Natural killer cell treated with Interleukin-12 subunit alpha and Interleukin-12 subunit beta and Interleukin-15 and Interleukin-18, amount 100 ng/mL, for 72 hours (primary cell): Measurements from ENCODE around the gene CCDC137. TPM values are rescaled to one million over a fixed set of nuclear protein-coding genes. Genes with fewer than 3 reads are reported as not detected.
A peak's percentile ranks its signal among the peaks of the same experiment; 100 is the strongest.
"Not testable (repeated sequence)": the region's sequence is repeated elsewhere in the genome, so short reads cannot be mapped to it uniquely, and the experiment has no call there.

Experiments
- ATAC-seq, 2 donors: fragments of 150-1000 bp; cut with Tn5 transposase in 1 of 2; sonication (Bioruptor Pico), chemical (Tn5 transposase) in 1 of 2; 2 replicates each; pipeline ENCODE4 v1.10.0; 2021
- DNase-seq: peaks from one replicate; pipeline ENCODE4 v3.0.0; 2022; ENCODE audit warnings: low spot score
- H3K27ac Mint-ChIP-seq, 2 donors: 1 replicate in 1 of 2; 2 replicates in 1 of 2; pipeline ENCODE4 v1.8.0; 2022; ENCODE audit warnings: mixed read lengths in 2 of 2, mild to moderate bottlenecking in 1 of 2, moderate library complexity in 1 of 2
- H3K27me3 Mint-ChIP-seq, 2 donors: 1 replicate in 1 of 2; 2 replicates in 1 of 2; pipeline ENCODE4 v1.8.0; 2022; ENCODE audit warnings: mixed read lengths in 2 of 2
- H3K36me3 Mint-ChIP-seq: one replicate; pipeline ENCODE4 v1.8.0; 2022; ENCODE audit warnings: mixed read lengths
- H3K4me1 Mint-ChIP-seq, 2 donors: 1 replicate in 1 of 2; 2 replicates in 1 of 2; pipeline ENCODE4 v1.8.0; 2022; ENCODE audit warnings: low read depth in 2 of 2, mixed read lengths in 2 of 2, mild to moderate bottlenecking in 1 of 2
- H3K4me3 Mint-ChIP-seq: one replicate; pipeline ENCODE4 v1.8.0; 2022; ENCODE audit warnings: mixed read lengths
- H3K9me3 Mint-ChIP-seq: 2 replicates; pipeline ENCODE4 v1.8.0; 2022; ENCODE audit warnings: mixed read lengths
- total RNA-seq, 2 donors: library from RNA; stranded (reverse); gene quantifications; one replicate each; pipeline ENCODE4 v1.2.3, GENCODE V29; 2022

The CCDC137 gene
- total RNA-seq, 2 donors from 2014 or later = 38.0 to 90.1 TPM

DNA sequence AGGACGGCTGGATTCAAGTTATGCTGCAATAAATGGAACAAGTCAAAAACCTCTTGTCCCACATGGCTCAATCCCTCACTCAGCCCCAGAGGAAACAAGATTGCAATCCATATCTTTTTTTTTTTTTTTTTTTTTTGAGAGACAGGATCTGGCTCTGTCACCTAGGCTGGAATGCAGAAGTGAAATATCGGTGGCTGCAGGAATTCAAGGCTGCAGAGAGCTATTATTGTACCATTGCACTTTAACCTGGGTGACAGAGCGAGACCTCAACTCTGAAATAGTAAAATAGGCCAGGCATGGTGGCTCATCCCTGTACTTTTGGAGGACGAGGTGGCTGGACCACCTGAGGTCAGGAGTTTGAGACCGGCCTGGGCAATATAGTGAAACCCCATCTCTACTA, 7.5 kb upstream of the CCDC137 start:
- no peaks in the 10 kb centered on the region for H3K4me1 Mint-ChIP-seq
- no peak for ATAC-seq

DNA sequence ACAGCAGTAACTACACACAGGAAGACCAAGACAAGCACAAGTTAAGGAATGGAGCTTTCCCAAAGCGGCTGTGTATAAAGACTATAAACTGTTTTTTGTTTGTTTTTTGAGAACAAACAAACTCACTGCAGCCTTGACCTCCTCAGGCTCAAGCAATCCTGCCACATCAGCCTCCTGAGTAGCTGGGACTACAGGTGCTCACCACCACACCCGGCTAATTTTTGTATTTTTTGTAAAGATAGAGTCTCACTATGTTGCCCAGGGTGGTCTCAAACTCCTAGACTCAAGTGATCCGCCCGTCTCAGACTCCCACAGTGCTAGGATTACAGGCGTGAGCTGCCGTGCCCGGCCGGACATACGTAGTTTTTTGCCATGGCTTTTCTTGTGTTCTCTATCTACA, 6.1 kb upstream of the CCDC137 start:
- Mint-ChIP-seq H3K36me3 (no peaks in the 10 kb centered on the region), H3K4me3 (no peak overlapping the region), H3K27ac (no peak overlapping the region), H3K4me1 (peaks cover 4% of the 10 kb centered on the region in 2 donors), H3K9me3 (no peaks in the 10 kb centered on the region), H3K27me3 (no peaks in the 10 kb centered on the region)
- no peak for ATAC-seq
- DNase-seq = no peak

More for the DNA sequence above, 7.5 kb upstream of the CCDC137 start:
- no peak overlapping the region for H3K27ac Mint-ChIP-seq
- H3K4me3 Mint-ChIP-seq = no peak overlapping the region
- no peaks in the 10 kb centered on the region for H3K9me3 Mint-ChIP-seq
- no peaks in the 10 kb centered on the region for H3K36me3 Mint-ChIP-seq
- no peaks in the 10 kb centered on the region for H3K27me3 Mint-ChIP-seq
- peak; percentile 8 for DNase-seq

DNA sequence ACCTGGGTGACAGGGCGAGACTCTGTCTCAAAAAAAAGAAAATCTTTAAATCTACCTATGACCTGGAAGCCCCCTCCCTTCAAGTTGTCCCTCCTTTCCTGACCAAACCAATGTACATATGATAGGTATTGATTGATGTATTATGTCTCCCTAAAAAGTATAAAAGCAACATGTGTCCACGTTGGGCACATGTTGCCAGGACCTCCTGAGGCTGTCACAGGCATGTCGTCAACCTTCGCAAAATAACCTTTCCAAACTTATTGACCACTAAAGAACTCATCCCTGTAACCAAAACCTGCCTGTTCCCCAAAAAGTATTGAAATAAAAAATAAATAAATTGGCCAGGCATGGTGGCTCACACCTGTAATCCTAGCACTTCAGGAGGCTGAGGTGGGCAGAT, 4.5 kb upstream of the CCDC137 start:
- H3K27me3 Mint-ChIP-seq = no peaks in the 10 kb centered on the region
- no peak for DNase-seq
- H3K4me3 Mint-ChIP-seq = no peak overlapping the region

DNA sequence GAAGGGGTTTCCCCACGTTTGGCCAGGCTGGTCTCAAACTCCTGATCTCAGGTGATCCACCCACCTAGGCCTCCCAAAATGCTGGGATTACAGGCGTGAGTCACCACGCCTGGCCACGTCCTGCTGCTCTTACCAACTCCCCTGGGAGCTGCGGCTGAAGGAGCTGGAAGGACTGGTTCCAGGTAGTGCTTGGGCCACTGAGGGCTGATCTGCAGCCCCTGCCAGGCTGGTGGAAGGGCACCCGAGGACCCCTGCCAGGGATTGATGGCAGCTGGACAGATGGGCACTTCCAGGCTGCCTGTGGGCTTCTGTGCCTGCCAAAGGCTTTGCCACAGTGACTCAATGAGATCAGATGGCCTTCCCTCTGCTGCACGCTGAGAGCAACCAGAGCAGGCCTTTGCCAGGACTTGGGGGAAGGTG, 2.5 kb upstream of the CCDC137 start:
- Mint-ChIP-seq H3K9me3 (no peaks in the 10 kb centered on the region), H3K4me1 (peaks cover 23 to 24% of the 10 kb centered on the region in 2 donors), H3K4me3 (no peak overlapping the region), H3K36me3 (no peaks in the 10 kb centered on the region), H3K27me3 (no peaks in the 10 kb centered on the region), H3K27ac (no peak overlapping the region)
- no peak for DNase-seq
- ATAC-seq = no peak

More for the DNA sequence above, 4.5 kb upstream of the CCDC137 start:
- ATAC-seq = no peak
- Mint-ChIP-seq H3K4me1 (peaks cover 12% of the 10 kb centered on the region in 2 donors), H3K27ac (no peak overlapping the region), H3K36me3 (no peaks in the 10 kb centered on the region), H3K9me3 (no peaks in the 10 kb centered on the region)

DNA sequence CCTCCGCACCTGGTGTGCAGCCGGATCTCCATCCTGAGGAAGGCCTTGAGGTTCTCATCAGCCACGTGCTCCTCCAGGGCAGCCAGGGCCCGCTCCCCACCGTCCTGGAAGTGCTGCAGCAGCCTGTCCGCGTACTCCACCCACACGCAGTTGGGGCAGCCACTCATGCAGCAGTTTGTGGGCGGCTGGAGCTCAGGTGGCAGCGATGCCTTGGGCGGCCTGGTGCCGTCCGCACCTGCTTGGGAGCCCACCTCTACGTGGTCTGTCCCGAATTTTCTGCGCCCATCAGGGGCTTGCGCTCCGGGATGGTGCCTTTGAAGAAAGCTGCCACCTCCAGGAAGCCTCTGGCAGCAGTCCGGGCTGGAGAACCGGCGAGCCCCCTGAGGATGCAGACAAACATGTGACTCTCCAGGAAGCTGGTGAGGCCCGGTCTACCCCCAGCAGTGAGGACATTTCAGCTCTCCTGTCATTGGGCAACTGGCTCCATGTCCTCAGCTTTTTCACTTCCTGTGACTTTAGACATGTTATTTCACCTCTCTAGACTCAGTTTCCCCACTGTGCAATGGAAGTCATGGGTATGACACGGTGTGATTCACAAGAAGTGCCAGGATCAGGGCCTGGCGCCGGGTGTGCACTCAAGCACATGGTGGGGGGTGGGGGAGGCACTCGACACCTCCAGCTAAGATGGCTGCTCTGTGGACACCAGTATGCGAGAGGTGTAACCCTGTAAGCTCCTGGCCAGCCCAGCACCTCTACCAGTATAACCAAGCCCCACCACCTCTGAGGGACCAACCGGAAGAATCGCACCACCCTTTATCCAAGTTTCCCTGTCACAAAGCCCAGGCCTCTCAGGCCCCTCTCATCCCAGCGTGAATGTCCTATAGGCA, 1.1 kb upstream of the CCDC137 start:
- ATAC-seq = peak; percentile 29 to 64
- Mint-ChIP-seq H3K9me3 (no peaks in the 10 kb centered on the region), H3K4me3 (peak overlapping the region; percentile 93), H3K27me3 (no peaks in the 10 kb centered on the region), H3K27ac (peak overlapping the region; percentile 91 to 96), H3K4me1 (peaks cover 23 to 24% of the 10 kb centered on the region in 2 donors), H3K36me3 (no peaks in the 10 kb centered on the region)
- no peak for DNase-seq

DNA sequence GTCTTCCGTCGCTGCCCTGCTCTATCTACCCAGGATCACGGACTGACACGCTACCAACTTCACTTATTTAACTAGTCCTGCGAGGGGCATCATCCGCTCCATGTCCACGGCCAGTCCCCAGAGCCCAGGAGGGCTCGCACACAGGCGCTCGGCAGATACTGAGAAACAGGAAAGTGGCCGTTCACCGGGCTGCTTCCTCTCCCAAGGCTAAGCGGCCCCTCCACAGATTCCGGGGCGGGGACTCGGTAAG, 520 bp upstream of the CCDC137 start:
- peaks cover 23 to 24% of the 10 kb centered on the region in 2 donors for H3K4me1 Mint-ChIP-seq
- ATAC-seq = peak in 1 of 2 donors; percentile 54

DNA sequence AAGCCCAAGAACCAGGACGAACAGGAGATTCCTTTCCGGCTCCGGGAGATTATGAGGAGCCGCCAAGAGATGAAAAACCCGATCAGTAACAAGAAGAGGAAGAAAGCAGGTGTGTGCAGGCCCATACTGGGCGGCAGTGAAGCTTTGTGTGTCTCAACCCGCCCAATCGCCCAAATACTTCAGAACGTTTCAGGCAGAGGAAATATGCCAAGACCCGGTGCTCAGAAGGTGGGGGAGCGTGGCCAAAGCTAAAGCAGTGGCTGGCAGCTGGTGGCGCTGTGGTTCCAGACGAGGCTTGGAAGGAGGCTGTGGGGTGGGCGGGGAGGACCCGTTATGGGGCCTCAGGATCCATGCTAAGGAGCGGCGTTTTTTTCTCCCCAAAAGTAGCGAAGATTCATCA, 1.2 kb downstream of the CCDC137 start:
- no peaks in the 10 kb centered on the region for H3K27me3 Mint-ChIP-seq
- H3K36me3 Mint-ChIP-seq = no peaks in the 10 kb centered on the region
- no peak for ATAC-seq
- H3K4me1 Mint-ChIP-seq = peaks cover 23 to 24% of the 10 kb centered on the region in 2 donors
- DNase-seq = no peak
- H3K4me3 Mint-ChIP-seq = peak overlapping the region; percentile 93
- peak overlapping the region; percentile 91 to 96 for H3K27ac Mint-ChIP-seq
- no peaks in the 10 kb centered on the region for H3K9me3 Mint-ChIP-seq

More for the DNA sequence above, 520 bp upstream of the CCDC137 start:
- Mint-ChIP-seq H3K27me3 (no peaks in the 10 kb centered on the region), H3K4me3 (peak overlapping the region; percentile 93), H3K9me3 (no peaks in the 10 kb centered on the region), H3K36me3 (no peaks in the 10 kb centered on the region), H3K27ac (peak overlapping the region; percentile 91 to 96)
- DNase-seq = no peak

DNA sequence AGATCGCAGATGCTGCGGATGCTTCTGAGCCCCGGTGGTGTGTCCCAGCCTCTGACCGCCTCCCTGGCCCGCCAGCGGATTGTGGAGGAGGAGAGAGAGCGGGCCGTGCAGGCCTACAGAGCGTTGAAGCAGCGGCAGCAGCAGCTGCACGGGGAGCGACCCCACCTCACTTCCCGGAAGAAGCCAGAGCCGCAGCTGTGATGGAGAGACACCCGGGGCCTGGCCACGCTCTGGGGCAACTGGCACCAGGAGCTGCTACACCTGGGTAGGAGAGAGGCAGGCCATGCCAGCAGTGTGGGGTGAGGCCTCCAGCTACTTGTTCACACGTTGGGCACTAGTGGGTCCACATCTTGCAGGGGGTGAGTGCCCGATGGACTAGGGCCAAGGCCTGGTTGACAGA, 6.0 kb downstream of the CCDC137 start:
- no peak overlapping the region for H3K27ac Mint-ChIP-seq
- H3K36me3 Mint-ChIP-seq = no peaks in the 10 kb centered on the region
- peaks cover 17% of the 10 kb centered on the region in 2 donors for H3K4me1 Mint-ChIP-seq
- H3K27me3 Mint-ChIP-seq = no peaks in the 10 kb centered on the region
- DNase-seq (no peak), ATAC-seq (peak; percentile 3 to 44)
- no peaks in the 10 kb centered on the region for H3K9me3 Mint-ChIP-seq
- no peak overlapping the region for H3K4me3 Mint-ChIP-seq

DNA sequence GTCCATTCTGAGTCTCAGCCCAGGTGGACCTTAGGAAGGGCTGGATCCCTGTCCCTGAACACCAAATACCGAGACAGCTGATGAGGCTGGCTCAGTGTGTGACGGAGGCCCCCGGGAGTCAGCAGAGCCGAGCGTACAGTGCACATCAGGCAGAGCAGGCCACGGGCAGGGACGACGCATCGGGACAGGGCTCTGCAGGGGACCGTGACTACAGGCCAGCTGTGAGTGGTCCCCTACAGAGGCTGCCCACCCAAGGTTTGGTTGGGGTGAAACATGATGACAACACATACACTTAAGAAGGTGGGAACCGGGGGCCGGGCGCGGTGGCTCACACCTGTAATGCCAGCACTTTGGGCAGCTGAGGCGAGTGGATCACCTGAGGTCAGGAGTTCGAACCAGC, 6.4 kb downstream of the CCDC137 start:
- Mint-ChIP-seq H3K9me3 (no peaks in the 10 kb centered on the region), H3K4me3 (no peak overlapping the region), H3K27ac (no peak overlapping the region), H3K27me3 (no peaks in the 10 kb centered on the region), H3K4me1 (peaks cover 13% of the 10 kb centered on the region in 2 donors), H3K36me3 (no peaks in the 10 kb centered on the region)
- DNase-seq (no peak), ATAC-seq (peak; percentile 3 to 33)

DNA sequence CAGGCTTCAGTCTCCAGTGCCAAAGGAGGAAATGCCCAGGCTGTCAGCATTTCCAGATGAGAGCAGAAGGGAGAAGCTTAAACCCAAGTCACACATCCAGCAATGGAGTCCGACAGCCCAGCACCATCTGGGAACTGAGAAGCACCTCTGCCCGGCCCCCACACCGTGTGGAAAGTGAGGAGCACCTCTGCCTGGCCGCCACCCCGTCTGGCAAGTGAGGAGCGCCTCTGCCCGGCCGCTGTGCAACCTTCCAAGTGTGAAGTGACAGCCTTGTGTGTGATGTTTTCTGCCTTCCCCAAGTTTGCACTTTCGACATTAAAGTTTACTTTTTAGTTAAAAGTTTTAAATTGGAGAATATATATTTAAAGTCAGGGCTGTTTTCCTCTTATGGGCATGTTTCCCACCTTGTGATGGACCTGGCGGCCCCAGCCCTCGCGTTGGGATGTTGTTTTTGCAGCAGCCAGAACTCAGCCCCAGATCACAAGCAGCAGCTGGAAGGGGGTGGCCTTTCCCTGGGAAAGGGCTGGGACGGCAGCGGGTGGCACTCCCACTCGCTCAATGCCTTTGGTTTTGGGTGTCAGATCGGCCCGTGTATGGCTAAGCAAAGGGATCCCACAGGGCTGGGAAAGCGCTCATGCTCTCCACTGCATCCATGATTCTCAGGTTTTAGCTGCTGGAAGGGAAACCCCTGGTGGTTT, 7.2 kb downstream of the CCDC137 start:
- no peaks in the 10 kb centered on the region for H3K9me3 Mint-ChIP-seq
- DNase-seq (no peak), ATAC-seq (no peak)
- no peak overlapping the region for H3K27ac Mint-ChIP-seq
- H3K36me3 Mint-ChIP-seq = no peaks in the 10 kb centered on the region
- H3K4me3 Mint-ChIP-seq = no peak overlapping the region
- peaks cover 7 to 8% of the 10 kb centered on the region in 2 donors for H3K4me1 Mint-ChIP-seq
- no peaks in the 10 kb centered on the region for H3K27me3 Mint-ChIP-seq

DNA sequence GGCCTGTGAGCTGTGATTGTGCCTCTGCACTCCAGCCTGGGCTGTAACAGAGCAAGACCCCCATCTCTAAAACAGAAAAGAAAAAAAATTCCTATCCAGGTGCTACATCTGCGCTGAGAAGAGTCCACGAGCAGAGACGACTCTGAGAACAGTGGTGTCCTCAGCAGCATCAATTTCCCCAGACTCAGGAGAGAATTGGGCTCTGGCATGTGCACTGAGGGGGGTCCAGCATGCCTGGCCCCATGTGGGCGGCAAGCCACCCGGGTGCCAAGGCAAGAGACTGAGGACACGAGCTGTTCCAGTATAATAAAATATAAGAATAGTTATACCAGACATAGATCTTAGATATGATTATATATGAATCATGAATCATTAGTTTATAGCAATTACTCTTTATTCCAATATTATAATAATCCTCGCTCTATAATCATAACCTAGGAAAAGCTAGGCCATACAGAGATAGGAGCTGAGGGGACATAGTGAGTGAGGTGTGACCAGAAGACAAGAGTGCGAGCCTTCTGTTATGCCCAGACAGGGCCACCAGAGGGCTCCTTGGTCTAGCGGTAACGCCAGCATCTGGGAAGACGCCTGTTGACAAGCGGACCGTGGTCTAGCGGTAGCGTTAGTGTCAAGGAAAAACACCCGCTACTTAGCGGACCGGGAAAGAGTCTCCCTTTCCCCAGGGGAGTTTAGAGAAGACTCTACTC, 9.1 kb downstream of the CCDC137 start:
- not testable (repeated sequence) for H3K9me3 Mint-ChIP-seq, ATAC-seq, H3K4me3 Mint-ChIP-seq, H3K36me3 Mint-ChIP-seq, DNase-seq, H3K27ac Mint-ChIP-seq, H3K27me3 Mint-ChIP-seq
- peaks cover 7 to 11% of the 10 kb centered on the region in 2 donors for H3K4me1 Mint-ChIP-seq

DNA sequence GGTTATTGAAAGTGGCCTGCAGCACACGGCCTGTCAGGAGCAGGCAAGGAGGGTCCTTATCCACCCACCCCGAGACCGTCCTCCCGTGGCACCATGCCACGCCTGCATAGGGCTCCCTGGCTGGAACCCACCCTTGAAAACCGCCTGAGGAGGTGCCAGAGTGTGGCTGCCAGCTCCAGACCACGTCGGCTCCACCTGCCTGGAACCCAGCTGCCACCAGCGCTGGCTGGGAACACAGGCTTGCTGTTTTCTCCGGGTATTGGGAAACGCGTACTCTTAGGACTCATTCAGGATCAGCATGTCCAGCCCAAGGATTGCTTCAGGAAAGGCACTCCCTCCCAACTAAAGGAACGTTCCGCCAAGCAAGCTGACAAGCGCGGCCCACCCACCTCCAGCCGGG, 10.4 kb downstream of the CCDC137 start:
- peaks cover 7 to 13% of the 10 kb centered on the region in 2 donors for H3K4me1 Mint-ChIP-seq
- no peaks in the 10 kb centered on the region for H3K36me3 Mint-ChIP-seq
- H3K27ac Mint-ChIP-seq = no peak overlapping the region
- DNase-seq = no peak
- no peak for ATAC-seq
- no peaks in the 10 kb centered on the region for H3K9me3 Mint-ChIP-seq
- H3K27me3 Mint-ChIP-seq = no peaks in the 10 kb centered on the region
- H3K4me3 Mint-ChIP-seq = no peak overlapping the region

DNA sequence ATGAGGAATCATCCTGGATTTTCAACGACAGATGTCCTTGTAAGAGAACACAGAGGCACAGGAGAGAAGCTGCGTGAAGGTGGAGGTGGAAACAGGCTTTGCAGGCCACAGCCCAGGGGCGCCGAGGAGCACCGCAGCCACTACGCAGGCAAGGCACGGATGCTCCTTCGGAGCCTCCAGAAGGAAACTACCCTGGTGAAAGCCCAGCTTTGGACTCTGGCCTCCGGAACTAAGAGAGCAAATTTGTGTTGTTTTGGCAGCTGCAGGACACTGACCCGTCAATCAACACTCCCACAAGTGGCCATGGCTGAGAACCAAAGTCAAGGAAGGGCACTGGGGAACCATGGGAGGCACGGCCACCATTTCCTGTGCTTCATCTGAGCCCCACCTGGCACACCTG, 13.6 kb downstream of the CCDC137 start:
- Mint-ChIP-seq H3K36me3 (no peaks in the 10 kb centered on the region), H3K27me3 (no peaks in the 10 kb centered on the region), H3K9me3 (no peaks in the 10 kb centered on the region), H3K27ac (no peak overlapping the region), H3K4me3 (no peak overlapping the region), H3K4me1 (peaks cover 24 to 26% of the 10 kb centered on the region in 2 donors)
- ATAC-seq (no peak), DNase-seq (no peak)

DNA sequence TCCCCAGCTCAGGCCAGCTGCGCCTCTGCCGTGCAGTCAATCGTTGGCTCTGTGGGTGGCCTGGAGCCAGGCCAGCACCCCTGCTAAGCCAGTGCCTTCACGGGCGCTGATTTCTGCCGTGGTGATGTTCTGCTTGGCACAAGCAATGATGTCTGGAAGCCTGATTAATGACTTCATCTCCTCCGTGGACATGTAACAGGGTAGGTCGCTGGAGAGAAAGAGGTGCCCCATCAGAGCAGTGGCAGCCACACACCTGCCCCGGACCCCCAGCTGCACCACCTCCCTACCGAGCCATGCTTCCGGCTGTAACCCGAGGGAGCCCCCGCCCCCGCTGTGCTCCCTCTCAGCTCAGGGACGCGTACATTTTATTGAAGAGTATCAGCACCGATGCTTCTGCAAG, 15.1 kb downstream of the CCDC137 start:
- no peak for DNase-seq
- ATAC-seq = no peak
- peaks cover 26 to 27% of the 10 kb centered on the region in 2 donors for H3K4me1 Mint-ChIP-seq
- no peak overlapping the region for H3K4me3 Mint-ChIP-seq
- H3K9me3 Mint-ChIP-seq = no peaks in the 10 kb centered on the region
- no peaks in the 10 kb centered on the region for H3K36me3 Mint-ChIP-seq
- H3K27me3 Mint-ChIP-seq = no peaks in the 10 kb centered on the region
- H3K27ac Mint-ChIP-seq = no peak overlapping the region
